Fibroblast of lung (primary cell): Measurements from ENCODE around the gene CAMKMT.

Experiments
- EZH2 ChIP-seq: IDR thresholded peaks from 2 replicates; pipeline ENCODE4 v1.5.1; 2012; ENCODE audit warnings: low read length, control low read depth, mild to moderate bottlenecking; ENCODE audit errors: missing control alignments
- TF ChIP-seq, protein P1 (sequence below), 2 donors: IDR thresholded peaks in 1 of 2; conservative IDR thresholded peaks in 1 of 2; 1 replicate in 1 of 2; 2 replicates in 1 of 2; pipeline ENCODE4 v1.5.1; 2011 to 2012; ENCODE audit warnings: low read length in 2 of 2, control low read depth in 1 of 2, inconsistent platforms in 1 of 2, low read depth in 1 of 2, mild to moderate bottlenecking in 1 of 2

DNA sequence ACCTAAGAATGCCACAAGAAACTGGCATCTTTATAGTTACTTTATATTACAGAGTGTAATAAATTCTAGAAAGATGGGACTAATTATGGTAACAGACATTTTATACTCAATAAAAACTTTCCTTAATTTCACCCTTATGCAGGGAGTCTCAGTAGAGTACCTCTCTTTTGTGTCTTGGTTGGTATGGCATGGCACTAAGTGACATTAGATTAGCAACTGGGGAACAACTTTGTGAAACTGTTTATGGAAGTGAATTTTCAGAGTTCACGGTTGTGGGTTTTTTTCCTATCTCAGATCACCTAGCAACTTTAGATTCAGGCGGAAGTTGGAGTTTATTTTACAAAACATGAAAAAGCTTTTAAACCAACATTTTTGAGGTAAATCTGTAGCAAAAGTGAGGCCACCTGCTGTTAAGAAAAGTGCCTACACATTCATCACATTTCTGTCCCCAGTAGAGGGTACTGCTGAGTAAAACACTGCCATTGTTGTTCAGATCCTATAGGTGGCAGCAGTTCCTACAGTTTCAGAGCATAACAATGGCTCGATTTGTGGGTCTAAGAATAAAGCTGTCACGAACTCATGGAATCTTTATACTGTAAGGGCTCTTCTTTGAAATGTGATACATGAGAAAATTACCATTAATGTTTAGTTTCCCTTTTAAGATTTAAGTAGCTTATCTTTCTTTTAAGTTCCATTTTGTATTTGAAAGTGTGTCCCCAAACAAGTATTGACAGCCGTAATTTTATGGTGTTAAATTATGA lies 117.6 kb downstream of the CAMKMT start:
- TF ChIP-seq, protein P1, sequence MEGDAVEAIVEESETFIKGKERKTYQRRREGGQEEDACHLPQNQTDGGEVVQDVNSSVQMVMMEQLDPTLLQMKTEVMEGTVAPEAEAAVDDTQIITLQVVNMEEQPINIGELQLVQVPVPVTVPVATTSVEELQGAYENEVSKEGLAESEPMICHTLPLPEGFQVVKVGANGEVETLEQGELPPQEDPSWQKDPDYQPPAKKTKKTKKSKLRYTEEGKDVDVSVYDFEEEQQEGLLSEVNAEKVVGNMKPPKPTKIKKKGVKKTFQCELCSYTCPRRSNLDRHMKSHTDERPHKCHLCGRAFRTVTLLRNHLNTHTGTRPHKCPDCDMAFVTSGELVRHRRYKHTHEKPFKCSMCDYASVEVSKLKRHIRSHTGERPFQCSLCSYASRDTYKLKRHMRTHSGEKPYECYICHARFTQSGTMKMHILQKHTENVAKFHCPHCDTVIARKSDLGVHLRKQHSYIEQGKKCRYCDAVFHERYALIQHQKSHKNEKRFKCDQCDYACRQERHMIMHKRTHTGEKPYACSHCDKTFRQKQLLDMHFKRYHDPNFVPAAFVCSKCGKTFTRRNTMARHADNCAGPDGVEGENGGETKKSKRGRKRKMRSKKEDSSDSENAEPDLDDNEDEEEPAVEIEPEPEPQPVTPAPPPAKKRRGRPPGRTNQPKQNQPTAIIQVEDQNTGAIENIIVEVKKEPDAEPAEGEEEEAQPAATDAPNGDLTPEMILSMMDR (conservative IDR thresholded peaks at IDR 0.05 in 1 of 2, IDR thresholded peaks at IDR 0.05 in 1 of 2; ENCODE audit: low read depth in 1 of 2, low read length in 2 of 2): peak; percentile 100
- no peak for TF ChIP-seq EZH2
